Naive B cell (primary cell): Measurements from ENCODE around the gene KCTD6. TPM values are rescaled to one million over a fixed set of nuclear protein-coding genes. Genes with fewer than 3 reads are reported as not detected.

Experiments
- ATAC-seq, 2 donors: fragments of 150-1000 bp; cut with Tn5 transposase; 2 replicates each; pipeline ENCODE4 v1.10.0; 2021; ENCODE audit warnings: low read depth in 2 of 2, mild to moderate bottlenecking in 2 of 2, moderate library complexity in 2 of 2
- DNase-seq: peaks from one replicate; pipeline ENCODE4 v3.0.0; 2022
- H3K27ac Mint-ChIP-seq, 6 donors: one replicate each; pipeline ENCODE4 v1.8.0; 2020 to 2022; ENCODE audit warnings: mild to moderate bottlenecking in 6 of 6, mixed read lengths in 6 of 6, moderate library complexity in 5 of 6, inconsistent platforms in 2 of 6
- H3K27me3 Mint-ChIP-seq, 3 donors: one replicate each; pipeline ENCODE4 v1.8.0; 2021 to 2022; ENCODE audit warnings: mixed read lengths in 3 of 3, mild to moderate bottlenecking in 1 of 3
- H3K36me3 Mint-ChIP-seq, 2 donors: one replicate each; pipeline ENCODE4 v1.8.0; 2020 to 2022; ENCODE audit warnings: mixed read lengths in 2 of 2, inconsistent platforms in 1 of 2, mild to moderate bottlenecking in 1 of 2
- H3K4me1 Mint-ChIP-seq, 3 donors: one replicate each; pipeline ENCODE4 v1.8.0; 2020 to 2022; ENCODE audit warnings: mixed read lengths in 3 of 3, inconsistent platforms in 1 of 3, mild to moderate bottlenecking in 1 of 3, moderate library complexity in 1 of 3
- H3K4me3 Mint-ChIP-seq, 8 donors: one replicate each; pipeline ENCODE4 v1.8.0; 2020 to 2022; ENCODE audit warnings: mild to moderate bottlenecking in 8 of 8, mixed read lengths in 8 of 8, moderate library complexity in 8 of 8, inconsistent platforms in 2 of 8
- H3K9me3 Mint-ChIP-seq, 7 donors: one replicate each; pipeline ENCODE4 v1.8.0; 2020 to 2022; ENCODE audit warnings: mixed read lengths in 7 of 7, mild to moderate bottlenecking in 5 of 7, inconsistent platforms in 2 of 7, moderate library complexity in 1 of 7
- polyA plus RNA-seq, 6 donors: library from polyadenylated mRNA; unstranded; fragments of 300-500 nt; fragmentation: Illumina TruSeq; gene quantifications; one replicate each; pipeline ENCODE4 v1.2.3, GENCODE V29; 2021; ENCODE audit warnings: low read depth in 6 of 6

Gene KCTD6
- polyA plus RNA-seq, 6 donors from 2014 or later: 11.2 to 15.4 (median 12.6) TPM

GRCh38 chr3:58474348-58474911 is 17.5 kb upstream of the KCTD6 start:
- H3K27ac Mint-ChIP-seq: peak overlapping the region; percentile 33 to 86 (median 50)
- H3K9me3 Mint-ChIP-seq: peaks cover 0 to 4% (median 0%) of the 10 kb centered on the region in 7 donors
- H3K27me3 Mint-ChIP-seq: no peaks in the 10 kb centered on the region
- H3K4me1 Mint-ChIP-seq: peaks cover 17 to 24% (median 22%) of the 10 kb centered on the region in 3 donors
- DNase-seq (peak; percentile 25), ATAC-seq (peak; percentile 76 to 79)
- no peaks in the 10 kb centered on the region for H3K36me3 Mint-ChIP-seq
- peak overlapping the region in 6 of 8 donors; percentile 47 to 81 (median 72) for H3K4me3 Mint-ChIP-seq

DNA sequence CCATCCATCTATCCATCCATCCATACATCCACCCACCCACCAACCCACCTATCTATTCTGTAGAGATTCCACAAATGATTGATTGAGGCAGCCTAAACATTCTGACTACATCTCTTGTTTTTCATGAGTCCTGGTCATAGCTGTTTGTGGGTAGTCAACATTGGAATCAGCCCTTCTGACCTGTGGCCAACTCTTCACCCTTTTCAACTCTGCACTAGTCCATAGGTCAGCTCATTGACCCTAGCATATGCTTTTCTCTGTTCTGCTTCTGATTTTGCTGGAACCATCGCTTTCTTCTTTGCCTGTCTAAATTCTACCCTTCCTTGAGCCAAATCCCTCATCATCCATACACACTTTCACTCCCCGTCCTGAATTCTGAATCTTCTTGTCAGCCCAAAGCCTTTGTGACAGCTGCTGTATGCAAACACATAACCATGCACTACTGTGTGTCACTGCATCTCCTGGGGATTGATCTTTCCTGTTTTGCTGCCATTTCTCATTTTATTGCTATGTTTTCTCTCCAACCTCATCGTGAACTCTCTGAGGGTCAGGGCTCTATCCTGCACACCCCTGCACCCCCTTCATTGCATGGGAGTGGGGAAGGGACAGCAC is 16.8 kb upstream of the KCTD6 start:
- peak overlapping the region; percentile 47 to 86 (median 68) for H3K27ac Mint-ChIP-seq
- H3K4me1 Mint-ChIP-seq: peaks cover 17 to 24% (median 22%) of the 10 kb centered on the region in 3 donors
- peak overlapping the region in 7 of 8 donors; percentile 13 to 81 (median 70) for H3K4me3 Mint-ChIP-seq
- DNase-seq: no peak
- H3K27me3 Mint-ChIP-seq: no peaks in the 10 kb centered on the region
- no peaks in the 10 kb centered on the region for H3K36me3 Mint-ChIP-seq
- ATAC-seq: peak; percentile 56 to 76
- peaks cover 0 to 4% (median 0%) of the 10 kb centered on the region in 7 donors for H3K9me3 Mint-ChIP-seq

DNA sequence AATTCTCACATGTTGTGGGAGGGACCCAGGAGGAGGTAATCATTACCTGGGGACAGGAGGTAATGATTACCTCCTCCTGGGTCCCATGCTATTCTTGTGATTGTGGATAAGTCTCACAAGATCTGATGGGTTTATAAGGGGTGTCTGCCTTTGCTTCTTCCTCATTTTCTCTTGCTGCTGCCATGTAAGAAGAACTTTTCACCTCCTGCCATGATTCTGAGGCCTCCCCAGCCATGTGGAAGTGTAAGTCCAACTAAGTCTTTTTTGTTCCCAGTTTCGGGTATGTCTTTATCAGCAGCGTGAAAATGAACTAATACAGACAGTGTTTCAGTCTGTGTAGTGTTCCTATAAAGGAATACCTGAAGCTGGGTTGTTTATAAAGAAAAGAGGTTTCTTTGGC is 13.1 kb upstream of the KCTD6 start:
- ATAC-seq (no peak), DNase-seq (no peak)
- peaks cover 0 to 4% (median 0%) of the 10 kb centered on the region in 7 donors for H3K9me3 Mint-ChIP-seq
- no peak overlapping the region for H3K27ac Mint-ChIP-seq
- H3K4me1 Mint-ChIP-seq: peaks cover 22 to 34% (median 26%) of the 10 kb centered on the region in 3 donors
- no peaks in the 10 kb centered on the region for H3K27me3 Mint-ChIP-seq
- no peak overlapping the region for H3K4me3 Mint-ChIP-seq
- no peaks in the 10 kb centered on the region for H3K36me3 Mint-ChIP-seq

DNA sequence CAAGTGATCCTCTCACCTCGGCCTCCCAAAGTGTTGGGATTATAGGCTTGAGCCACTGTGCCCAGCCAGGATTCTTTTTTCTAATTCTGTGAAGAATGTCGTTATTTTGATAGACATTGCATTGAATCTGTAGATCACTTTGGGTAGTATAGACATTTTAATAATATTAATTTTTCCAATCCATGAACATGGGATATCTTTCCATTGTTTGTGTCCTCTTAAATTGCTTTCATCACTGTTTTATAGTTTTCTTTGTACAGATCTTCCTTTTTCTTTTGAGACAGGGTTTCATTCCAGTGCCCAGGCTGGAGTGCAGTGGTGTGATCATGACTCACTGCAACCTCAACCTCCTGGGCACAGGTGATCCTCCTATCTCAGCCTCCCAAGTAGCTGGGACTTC is 11.6 kb upstream of the KCTD6 start:
- Mint-ChIP-seq H3K27me3 (no peaks in the 10 kb centered on the region), H3K27ac (no peak overlapping the region), H3K4me3 (no peak overlapping the region), H3K9me3 (peaks cover 0 to 4% (median 0%) of the 10 kb centered on the region in 7 donors), H3K36me3 (no peaks in the 10 kb centered on the region), H3K4me1 (peaks cover 7 to 19% (median 14%) of the 10 kb centered on the region in 3 donors)
- ATAC-seq (no peak), DNase-seq (no peak)

DNA sequence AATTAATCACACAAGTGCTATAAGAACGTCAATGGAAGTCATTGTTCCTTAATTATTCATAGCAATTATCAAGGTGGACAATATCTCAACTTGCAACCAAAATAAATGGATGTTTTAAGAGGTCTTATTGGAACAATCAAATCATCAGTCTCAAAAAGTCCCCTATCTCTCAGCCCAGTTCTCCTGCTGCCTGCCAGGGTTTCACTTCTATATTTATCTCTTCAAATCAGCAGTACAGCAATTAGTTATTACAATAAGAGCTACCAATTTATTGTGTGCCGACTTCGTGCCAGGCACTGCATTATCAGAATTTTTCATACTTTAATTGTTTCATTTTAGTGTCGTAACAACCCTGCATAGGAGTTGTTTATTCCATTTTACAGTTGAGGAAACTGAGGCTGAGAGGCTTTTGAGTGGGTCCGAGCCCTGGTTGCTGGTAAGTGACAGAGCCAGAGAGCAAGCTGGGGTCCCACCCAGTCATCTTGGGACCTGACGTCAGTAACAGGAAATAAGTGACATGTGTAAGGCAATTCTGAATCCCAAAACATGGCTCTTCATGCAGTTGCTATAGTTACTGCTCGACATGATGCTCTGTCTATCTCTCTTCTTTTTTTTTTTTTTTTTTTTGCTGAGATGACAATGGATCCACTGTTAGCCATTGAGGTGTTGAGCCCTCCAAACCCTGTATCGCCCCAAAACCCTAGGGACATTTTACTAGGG is 8.8 kb upstream of the KCTD6 start:
- H3K4me3 Mint-ChIP-seq: no peak overlapping the region
- peak; percentile 73 to 87 for ATAC-seq
- H3K4me1 Mint-ChIP-seq: peaks cover 0 to 14% (median 11%) of the 10 kb centered on the region in 3 donors
- H3K27ac Mint-ChIP-seq: peak overlapping the region in 4 of 6 donors; percentile 26 to 81 (median 47)
- peaks cover 4 to 22% (median 18%) of the 10 kb centered on the region in 3 donors for H3K27me3 Mint-ChIP-seq
- DNase-seq: peak; percentile 33
- H3K36me3 Mint-ChIP-seq: no peaks in the 10 kb centered on the region
- H3K9me3 Mint-ChIP-seq: peaks cover 0 to 4% (median 0%) of the 10 kb centered on the region in 7 donors

DNA sequence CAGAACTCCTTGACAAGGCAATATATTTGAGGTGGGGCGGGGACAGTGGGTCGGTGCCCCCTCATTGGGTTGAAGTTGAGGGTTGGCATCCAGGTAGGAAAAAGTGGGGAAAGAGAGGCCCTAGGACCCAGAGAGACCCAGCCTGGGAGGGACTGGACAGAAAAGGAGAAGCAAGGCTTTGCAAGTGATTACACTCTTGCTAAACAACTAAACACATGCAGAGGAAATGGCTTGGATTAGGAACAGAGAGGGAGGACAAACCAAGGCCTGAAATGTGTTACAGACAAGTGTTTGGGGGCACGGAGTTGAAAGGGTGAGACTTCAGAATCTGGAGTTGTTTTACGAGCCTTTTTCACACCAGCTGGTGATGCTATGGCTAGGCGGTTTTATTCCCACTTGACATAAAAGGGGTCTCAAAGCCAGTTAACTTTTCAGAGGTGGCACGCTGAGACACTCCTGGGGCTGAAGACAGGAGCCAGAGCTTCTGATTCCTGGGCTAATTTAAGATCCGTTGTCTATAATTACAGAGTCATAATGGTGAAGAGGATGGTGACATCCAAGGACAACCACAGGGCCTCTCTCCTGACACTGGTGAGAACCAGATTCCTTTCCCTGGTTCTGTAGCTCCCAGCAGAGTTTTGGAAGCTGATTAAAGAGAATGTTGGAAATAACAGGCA is 7.7 kb upstream of the KCTD6 start:
- Mint-ChIP-seq H3K9me3 (peaks cover 0 to under 1% (median 0%) of the 10 kb centered on the region in 7 donors), H3K27ac (peak overlapping the region in 3 of 6 donors; percentile 4 to 81 (median 8)), H3K4me3 (peak overlapping the region in 1 of 8 donors; percentile 75), H3K4me1 (peaks cover 0 to 14% (median 11%) of the 10 kb centered on the region in 3 donors), H3K36me3 (no peaks in the 10 kb centered on the region), H3K27me3 (peaks cover 4 to 31% (median 24%) of the 10 kb centered on the region in 3 donors)
- ATAC-seq: no peak
- DNase-seq: no peak

GRCh38 chr3:58484722-58485069 is 7.2 kb upstream of the KCTD6 start:
- no peaks in the 10 kb centered on the region for H3K36me3 Mint-ChIP-seq
- peak overlapping the region in 2 of 6 donors; percentile 50 to 81 for H3K27ac Mint-ChIP-seq
- peaks cover 4 to 31% (median 24%) of the 10 kb centered on the region in 3 donors for H3K27me3 Mint-ChIP-seq
- no peak for ATAC-seq
- DNase-seq: no peak
- H3K4me3 Mint-ChIP-seq: no peak overlapping the region
- peaks cover 0 to 14% (median 12%) of the 10 kb centered on the region in 3 donors for H3K4me1 Mint-ChIP-seq
- no peaks in the 10 kb centered on the region for H3K9me3 Mint-ChIP-seq

- Mint-ChIP-seq H3K4me3 (peak overlapping the region in 1 of 8 donors; percentile 42), H3K4me1 (peaks cover 0 to 14% (median 13%) of the 10 kb centered on the region in 3 donors), H3K9me3 (no peaks in the 10 kb centered on the region), H3K36me3 (no peaks in the 10 kb centered on the region), H3K27ac (peak overlapping the region in 1 of 6 donors; percentile 20), H3K27me3 (peaks cover 4 to 31% (median 24%) of the 10 kb centered on the region in 3 donors)
- DNase-seq: no peak
- no peak for ATAC-seq
Observed at GRCh38 chr3:58485801-58486435, 6.0 kb upstream of the KCTD6 start.

- H3K4me1 Mint-ChIP-seq: peaks cover 7 to 17% (median 17%) of the 10 kb centered on the region in 3 donors
- H3K9me3 Mint-ChIP-seq: no peaks in the 10 kb centered on the region
- H3K27ac Mint-ChIP-seq: peak overlapping the region in 3 of 6 donors; percentile 20 to 85 (median 44)
- no peaks in the 10 kb centered on the region for H3K36me3 Mint-ChIP-seq
- ATAC-seq (no peak), DNase-seq (no peak)
- H3K4me3 Mint-ChIP-seq: no peak overlapping the region
- peaks cover 4 to 31% (median 24%) of the 10 kb centered on the region in 3 donors for H3K27me3 Mint-ChIP-seq
Observed at GRCh38 chr3:58487140-58487886, 4.6 kb upstream of the KCTD6 start.

- peaks cover 24 to 25% (median 24%) of the 10 kb centered on the region in 3 donors for H3K4me1 Mint-ChIP-seq
- peaks cover 4 to 31% (median 24%) of the 10 kb centered on the region in 3 donors for H3K27me3 Mint-ChIP-seq
- H3K27ac Mint-ChIP-seq: no peak overlapping the region
Observed at GRCh38 chr3:58488967-58489366, 2.9 kb upstream of the KCTD6 start.

GRCh38 chr3:58490860-58491501 is 915 bp upstream of the KCTD6 start:
- Mint-ChIP-seq H3K27ac (peak overlapping the region in 5 of 6 donors; percentile 19 to 93 (median 82)), H3K4me1 (peaks cover 27 to 37% (median 29%) of the 10 kb centered on the region in 3 donors), H3K9me3 (no peaks in the 10 kb centered on the region), H3K36me3 (no peaks in the 10 kb centered on the region), H3K4me3 (peak overlapping the region; percentile 43 to 95 (median 83)), H3K27me3 (peaks cover 4 to 30% (median 24%) of the 10 kb centered on the region in 3 donors)
- ATAC-seq (no peak), DNase-seq (no peak)

More at GRCh38 chr3:58488967-58489366, 2.9 kb upstream of the KCTD6 start:
- ATAC-seq (no peak), DNase-seq (no peak)
- Mint-ChIP-seq H3K4me3 (peak overlapping the region in 1 of 8 donors; percentile 47), H3K36me3 (no peaks in the 10 kb centered on the region), H3K9me3 (no peaks in the 10 kb centered on the region)

DNA sequence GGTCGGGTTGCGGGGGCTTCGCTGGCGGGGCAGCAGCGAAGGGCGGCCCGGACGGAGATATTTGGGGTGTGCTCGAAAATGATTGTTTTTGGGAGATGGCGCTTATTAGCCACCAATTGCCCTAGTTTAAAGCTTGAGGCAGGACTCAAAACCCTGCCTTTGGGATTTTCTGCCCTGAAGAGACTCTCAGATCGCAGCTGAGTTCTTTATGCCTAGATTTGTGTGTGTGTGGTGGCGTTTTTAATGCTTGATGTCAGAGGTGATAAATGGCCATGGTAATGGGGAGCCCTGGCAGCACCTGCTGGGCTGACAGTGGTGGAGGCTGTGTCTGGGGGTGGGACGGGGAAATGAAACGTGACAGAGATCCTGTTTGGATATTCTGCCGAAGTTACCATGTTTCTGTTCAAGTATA is 604 bp downstream of the KCTD6 start:
- peaks cover 36 to 51% (median 39%) of the 10 kb centered on the region in 3 donors for H3K4me1 Mint-ChIP-seq
- ATAC-seq (peak; percentile 19 to 24), DNase-seq (peak; percentile 44)
- no peaks in the 10 kb centered on the region for H3K9me3 Mint-ChIP-seq
- H3K27ac Mint-ChIP-seq: peak overlapping the region; percentile 60 to 91 (median 82)
- H3K36me3 Mint-ChIP-seq: no peaks in the 10 kb centered on the region
- peaks cover 4 to 15% (median 12%) of the 10 kb centered on the region in 3 donors for H3K27me3 Mint-ChIP-seq
- H3K4me3 Mint-ChIP-seq: peak overlapping the region; percentile 85 to 96 (median 94)
